Spleen (tissue), 11 donors: ENCODE measurements around the gene COLGALT1. TPM values are rescaled to one million over a fixed set of nuclear protein-coding genes. Genes with fewer than 3 reads are reported as not detected.

ENCODE experiments used
- DNase-seq: peaks from one replicate; pipeline ENCODE4 v3.0.0-alpha.2; 2020
- H3K27ac ChIP-seq, 8 donors: fragments of 200-600 bp; sonication (generic) in 7 of 8; 1 replicate in 4 of 8; 2 replicates in 4 of 8; pipeline versions ENCODE4 v1.5.0 to v1.8.0; 2016 to 2021; ENCODE audit warnings: inconsistent platforms in 4 of 8, mild to moderate bottlenecking in 4 of 8, moderate library complexity in 1 of 8
- H3K27me3 ChIP-seq, 7 donors: fragments of 200-600 bp; sonication (generic) in 6 of 7; replicated peaks in 1 of 7; 1 replicate in 4 of 7; 2 replicates in 3 of 7; pipeline versions ENCODE4 v1.5.0 to v1.8.0; 2016 to 2021; ENCODE audit warnings: inconsistent platforms in 3 of 7, mild to moderate bottlenecking in 1 of 7
- H3K36me3 ChIP-seq, 6 donors: fragments of 200-600 bp; sonication (generic) in 5 of 6; 1 replicate in 4 of 6; 2 replicates in 2 of 6; pipeline versions ENCODE4 v1.5.0 to v1.8.0; 2016 to 2021; ENCODE audit warnings: inconsistent platforms in 2 of 6
- H3K4me1 ChIP-seq, 6 donors: fragments of 200-600 bp; sonication (generic) in 5 of 6; 1 replicate in 3 of 6; 2 replicates in 3 of 6; pipeline versions ENCODE4 v1.5.0 to v1.8.0; 2016 to 2021; ENCODE audit warnings: inconsistent platforms in 3 of 6
- H3K4me3 ChIP-seq, 8 donors: fragments of 200-600 bp; sonication (generic) in 7 of 8; 1 replicate in 4 of 8; 2 replicates in 4 of 8; pipeline versions ENCODE4 v1.5.0 to v1.8.0; 2016 to 2021; ENCODE audit warnings: inconsistent platforms in 4 of 8, mild to moderate bottlenecking in 4 of 8, moderate library complexity in 2 of 8
- H3K9me3 ChIP-seq, 8 donors: fragments of 200-600 bp; sonication (generic) in 7 of 8; 1 replicate in 4 of 8; 2 replicates in 4 of 8; pipeline versions ENCODE4 v1.5.0 to v1.8.0; 2016 to 2021; ENCODE audit warnings: inconsistent platforms in 4 of 8
- CTCF ChIP-seq, 11 experiments: fragments of 200-600 bp in 7 of 11; fragments of 450-650 bp in 4 of 11; sonication (generic) in 4 of 11; IDR thresholded peaks in 8 of 11; conservative IDR thresholded peaks in 3 of 11; 1 replicate in 7 of 11; 2 replicates in 4 of 11; pipeline versions ENCODE4 v1.4.0 to v1.8.0; 2016 to 2021; ENCODE audit warnings: antibody characterized with exemption in 11 of 11, inconsistent platforms in 4 of 11, mild to moderate bottlenecking in 1 of 11
- POLR2A ChIP-seq, 3 donors: fragments of 450-650 bp; IDR thresholded peaks; one replicate each; pipeline ENCODE4 v1.5.1; 2017; ENCODE audit warnings: antibody characterized with exemption in 3 of 3, mild to moderate bottlenecking in 1 of 3
- POLR2AphosphoS5 ChIP-seq, 3 donors: sonication (generic); formaldehyde crosslinking; IDR thresholded peaks; one replicate each; pipeline ENCODE4 v1.5.1; 2017; ENCODE audit warnings: antibody characterized with exemption in 3 of 3
- WGBS, 5 donors: extraction: QIAGEN DNeasy Blood & Tissue Kit in 3 of 5; methylation state at CpG; one replicate each; pipeline versions ENCODE4 v1.1.5 to v1.1.7; 2013 to 2018; 5-methylcytosine and 5-hydroxymethylcytosine counted together
- intact Hi-C: fragments of 100-400 bp; cut with DNase I; formaldehyde crosslinking; loops from one replicate; pipeline ENCODE4 v1.15.0; 2023; ENCODE audit warnings: low total_unique reads
- polyA plus RNA-seq, 3 donors: library from polyadenylated mRNA; stranded (reverse); fragments of 200-250 nt; gene quantifications; one replicate each; pipeline ENCODE4 v1.2.1, GENCODE V29; 2013
- total RNA-seq, 7 donors: library from RNA; depleted of rRNA in 3 of 7; stranded (reverse); fragments of >200 nt in 3 of 7; fragmentation: NEBNext Ultra II Directional in 4 of 7; extraction: Animal tissue kit (Norgen Biotek cat#: 25700) in 4 of 7; gene quantifications; one replicate each; pipeline versions ENCODE4 v1.1.0 to v1.2.1, GENCODE V29; 2016 to 2021
- donor health status: healthy with polysubstance abuse.
- donor health status: DM: no; HTN: no; CAD: no; lungs with moderate emphysema.
- donor health status: DM: no; HTN: no; CAD: no.
- donor health status: Bipolar disorder and iron deficiency.
- donor health status: healthy.
- donor health status: DM: no; HTN: no; CAD: no.
- donor health status: DM: yes; HTN: yes; CAD: no.

Gene COLGALT1
- total and polyA plus RNA-seq, 10 donors, result 52.4 to 146 (median 92.0) TPM

- intact Hi-C loops, result no loop called here
- TF ChIP-seq POLR2A (IDR thresholded peaks at IDR 0.05), result no peak
- no peak for TF ChIP-seq POLR2AphosphoS5 (IDR thresholded peaks at IDR 0.05)
- TF ChIP-seq CTCF (IDR thresholded peaks at IDR 0.05 in 8 of 11, conservative IDR thresholded peaks at IDR 0.05 in 3 of 11), result no peak
Measured at GRCh38 chr19:17632577-17632976, 77.1 kb downstream of the COLGALT1 start.

More at GRCh38 chr19:17632577-17632976, 77.1 kb downstream of the COLGALT1 start:
- Histone ChIP-seq H3K9me3 (no peaks in the 10 kb centered on the region), H3K4me1 (no peaks in the 10 kb centered on the region), H3K27me3 (peaks cover 0 to 2% (median 0%) of the 10 kb centered on the region in 7 donors), H3K4me3 (no peak overlapping the region), H3K27ac (no peak overlapping the region), H3K36me3 (no peaks in the 10 kb centered on the region)
- DNase-seq, result no peak
- 87 to 94% (median 92%) methylated on average over 8 to 9 of the region's 9 CpGs for WGBS, 5 donors

Other genes starting within 250 kb of the COLGALT1 start
- 10 to 100 TPM; 37.5 to 93.2 (median 57.8) TPM for gene MRPL34, start 249.8 kb upstream of the COLGALT1 start, total RNA-seq
- gene MRPL34, start 249.8 kb upstream of the COLGALT1 start, polyA plus RNA-seq, result 100 to 1,000 TPM in 2 of 3 donors, 10 to 100 TPM in 1; 95.4 to 153 (median 152) TPM
- gene DDA1, start 246.1 kb upstream of the COLGALT1 start, total RNA-seq, result 10 to 100 TPM; 10.5 to 25.6 (median 22.4) TPM
- 10 to 100 TPM; 28.7 to 42.2 (median 37.7) TPM for gene DDA1, start 246.1 kb upstream of the COLGALT1 start, polyA plus RNA-seq
- gene ANO8, start 220.8 kb upstream of the COLGALT1 start, total RNA-seq, result 10 to 100 TPM in 2 of 7 donors, 1 to 10 TPM in 5; 6.5 to 12.0 (median 9.4) TPM
- gene ANO8, start 220.8 kb upstream of the COLGALT1 start, polyA plus RNA-seq, result 1 to 10 TPM; 1.1 to 4.4 (median 1.5) TPM
- gene GTPBP3, start 218.1 kb upstream of the COLGALT1 start, total RNA-seq, result 10 to 100 TPM; 19.4 to 44.1 (median 28.2) TPM
- gene GTPBP3, start 218.1 kb upstream of the COLGALT1 start, polyA plus RNA-seq, result 10 to 100 TPM; 13.0 to 24.5 (median 17.5) TPM
- 100 to 1,000 TPM; 233 to 555 (median 350) TPM for gene PLVAP, start 178.3 kb upstream of the COLGALT1 start, total RNA-seq
- gene PLVAP, start 178.3 kb upstream of the COLGALT1 start, polyA plus RNA-seq, result 10 to 100 TPM; 26.6 to 57.9 (median 46.6) TPM
- 1 to 10 TPM in 6 of 7 donors, not detected in 1; 1.0 to 2.2 (median 1.7) TPM for gene CCDC194, start 161.5 kb upstream of the COLGALT1 start, total RNA-seq
- under 1 TPM; 0.13 to 0.18 (median 0.15) TPM for gene CCDC194, start 161.5 kb upstream of the COLGALT1 start, polyA plus RNA-seq
- 100 to 1,000 TPM; 159 to 257 (median 172) TPM for gene BST2, start 150.0 kb upstream of the COLGALT1 start, total RNA-seq
- 100 to 1,000 TPM in 2 of 3 donors, 10 to 100 TPM in 1; 91.4 to 240 (median 163) TPM for gene BST2, start 150.0 kb upstream of the COLGALT1 start, polyA plus RNA-seq
- gene MVB12A, start 135.6 kb upstream of the COLGALT1 start, total RNA-seq, result 10 to 100 TPM; 31.7 to 45.2 (median 37.8) TPM
- 10 to 100 TPM; 42.0 to 62.0 (median 42.1) TPM for gene MVB12A, start 135.6 kb upstream of the COLGALT1 start, polyA plus RNA-seq
- gene TMEM221, start 107.0 kb upstream of the COLGALT1 start, total RNA-seq, result not detected
- under 1 TPM in 2 of 3 donors, not detected in 1; 0.03 to 0.20 TPM for gene TMEM221, start 107.0 kb upstream of the COLGALT1 start, polyA plus RNA-seq
- gene NXNL1, start 94.7 kb upstream of the COLGALT1 start, total RNA-seq, result not detected
- gene NXNL1, start 94.7 kb upstream of the COLGALT1 start, polyA plus RNA-seq, result not detected
- 10 to 100 TPM; 11.3 to 23.3 (median 18.6) TPM for gene SLC27A1, start 85.1 kb upstream of the COLGALT1 start, total RNA-seq
- 10 to 100 TPM in 1 of 3 donors, 1 to 10 TPM in 2; 4.8 to 14.7 (median 9.3) TPM for gene SLC27A1, start 85.1 kb upstream of the COLGALT1 start, polyA plus RNA-seq
- gene PGLS, start 44.0 kb upstream of the COLGALT1 start, total RNA-seq, result 100 to 1,000 TPM in 2 of 7 donors, 10 to 100 TPM in 5; 70.6 to 111 (median 83.7) TPM
- gene PGLS, start 44.0 kb upstream of the COLGALT1 start, polyA plus RNA-seq, result 100 to 1,000 TPM in 2 of 3 donors, 10 to 100 TPM in 1; 94.8 to 118 (median 109) TPM
- gene UNC13A, start 132.7 kb downstream of the COLGALT1 start, total RNA-seq, result 10 to 100 TPM in 1 of 7 donors, 1 to 10 TPM in 6; 2.9 to 10.7 (median 5.1) TPM
- gene UNC13A, start 132.7 kb downstream of the COLGALT1 start, polyA plus RNA-seq, result 1 to 10 TPM in 2 of 3 donors, under 1 TPM in 1; 0.73 to 6.2 (median 1.7) TPM
- gene MAP1S, start 163.8 kb downstream of the COLGALT1 start, total RNA-seq, result 10 to 100 TPM; 33.4 to 63.1 (median 45.6) TPM
- 10 to 100 TPM; 15.0 to 15.9 (median 15.0) TPM for gene MAP1S, start 163.8 kb downstream of the COLGALT1 start, polyA plus RNA-seq
- gene FCHO1, start 195.8 kb downstream of the COLGALT1 start, total RNA-seq, result 10 to 100 TPM; 19.7 to 48.3 (median 34.5) TPM
- gene FCHO1, start 195.8 kb downstream of the COLGALT1 start, polyA plus RNA-seq, result 10 to 100 TPM; 11.3 to 20.3 (median 15.3) TPM
- gene B3GNT3, start 239.5 kb downstream of the COLGALT1 start, total RNA-seq, result 1 to 10 TPM in 2 of 7 donors, under 1 TPM in 3, not detected in 2; 0.36 to 1.6 (median 0.88) TPM
- gene B3GNT3, start 239.5 kb downstream of the COLGALT1 start, polyA plus RNA-seq, result under 1 TPM in 2 of 3 donors, not detected in 1; 0.05 to 0.16 TPM